HG02938 (cell line): ENCODE measurements around the gene ATAD3C.
"Not testable (repeated sequence)": the region's sequence is repeated elsewhere in the genome, so short reads cannot be mapped to it uniquely, and the experiment has no call there.

Experiments
- ATAC-seq: cut with Tn5 transposase; IDR thresholded peaks from one replicate; pipeline ENCODE4 v1.9.1; 2021; ENCODE audit warnings: mild to moderate bottlenecking, moderate library complexity; ENCODE audit not compliant: unreplicated experiment

The ATAD3C gene

GRCh38 chr1:1418464-1419362 is 30.8 kb upstream of the ATAD3C start:
- no peak for ATAC-seq

GRCh38 chr1:1419363-1419812 is 30.1 kb upstream of the ATAD3C start:
- no peak for ATAC-seq

GRCh38 chr1:1419813-1420653 is 29.5 kb upstream of the ATAD3C start:
- no peak for ATAC-seq

GRCh38 chr1:1420654-1421141 is 28.8 kb upstream of the ATAD3C start:
- no peak for ATAC-seq

- no peak for ATAC-seq
These were observed 28.2 kb upstream of the ATAD3C start, which contains the start of gene ANKRD65 for GRCh38 chr1:1421147-1421906. ANKRD65 (minus strand) TSS chr1:1421276; CDS start chr1:1421005, 271 bp downstream.

GRCh38 chr1:1421907-1422464 is 27.5 kb upstream of the ATAD3C start:
- ATAC-seq = no peak

GRCh38 chr1:1422465-1423244 is 26.8 kb upstream of the ATAD3C start:
- ATAC-seq = no peak

- no peak for ATAC-seq
These were observed 26.3 kb upstream of the ATAD3C start for GRCh38 chr1:1423245-1423597.

- ATAC-seq = no peak
These were observed 24.8 kb upstream of the ATAD3C start for GRCh38 chr1:1424707-1425106.

GRCh38 chr1:1425426-1425752 is 24.1 kb upstream of the ATAD3C start:
- ATAC-seq = no peak

- ATAC-seq = no peak
These were observed 23.6 kb upstream of the ATAD3C start for GRCh38 chr1:1425753-1426495.

GRCh38 chr1:1426496-1427105 is 22.9 kb upstream of the ATAD3C start:
- no peak for ATAC-seq

- no peak for ATAC-seq
These were observed 22.2 kb upstream of the ATAD3C start for GRCh38 chr1:1427106-1427819.

GRCh38 chr1:1427820-1428148 is 21.7 kb upstream of the ATAD3C start:
- no peak for ATAC-seq

- ATAC-seq = no peak
These were observed 21.3 kb upstream of the ATAD3C start for GRCh38 chr1:1428174-1428573.

- ATAC-seq = not testable (repeated sequence)
These were observed 20.5 kb upstream of the ATAD3C start for GRCh38 chr1:1428967-1429366.

- no peak for ATAC-seq
These were observed 19.8 kb upstream of the ATAD3C start for GRCh38 chr1:1429671-1430073.
